GM10847 (cell line): ENCODE data around the gene CTSH.
A peak's percentile ranks its signal among the peaks of the same experiment; 100 is the strongest.

ENCODE experiments used
- POLR2A ChIP-seq: IDR thresholded peaks from 2 replicates; pipeline ENCODE4 v1.6.1; 2011; ENCODE audit not compliant: insufficient read length; ENCODE audit errors: extremely low read depth

Gene CTSH

GRCh38 chr15:78933187-78933822 is 11.5 kb downstream of the CTSH start:
- no peak for TF ChIP-seq POLR2A

GRCh38 chr15:78932258-78932808 is 12.5 kb downstream of the CTSH start:
- TF ChIP-seq POLR2A = no peak

GRCh38 chr15:78931439-78932257 is 13.2 kb downstream of the CTSH start:
- TF ChIP-seq POLR2A = no peak

- TF ChIP-seq POLR2A = no peak
Measured at GRCh38 chr15:78930577-78931388, 14.1 kb downstream of the CTSH start.

GRCh38 chr15:78929536-78930264 is 15.1 kb downstream of the CTSH start:
- TF ChIP-seq POLR2A = no peak

GRCh38 chr15:78928616-78929093 is 16.2 kb downstream of the CTSH start:
- no peak for TF ChIP-seq POLR2A

GRCh38 chr15:78927077-78927790 is 17.6 kb downstream of the CTSH start:
- no peak for TF ChIP-seq POLR2A

GRCh38 chr15:78925956-78926743 is 18.7 kb downstream of the CTSH start:
- TF ChIP-seq POLR2A = no peak

- TF ChIP-seq POLR2A = no peak
Measured at GRCh38 chr15:78925076-78925624, 19.7 kb downstream of the CTSH start.

GRCh38 chr15:78923480-78924360 is 21.1 kb downstream of the CTSH start:
- no peak for TF ChIP-seq POLR2A

- no peak for TF ChIP-seq POLR2A
Measured at GRCh38 chr15:78923015-78923414, 21.8 kb downstream of the CTSH start.

- no peak for TF ChIP-seq POLR2A
Measured at GRCh38 chr15:78922527-78922926, 22.3 kb downstream of the CTSH start.

GRCh38 chr15:78921940-78922339 is 22.9 kb downstream of the CTSH start:
- TF ChIP-seq POLR2A = peak; percentile 3
